Endothelial cell (in vitro differentiated cells): ENCODE results near the gene CTSS. TPM values are rescaled to one million over a fixed set of nuclear protein-coding genes. Genes with fewer than 3 reads are reported as not detected.
"Not testable (repeated sequence)": the region's sequence is repeated elsewhere in the genome, so short reads cannot be mapped to it uniquely, and the experiment has no call there.

ENCODE experiments used
- DNase-seq: peaks from one replicate; pipeline ENCODE4 v3.0.0; 2021; ENCODE audit warnings: low spot score
- H3K27ac Mint-ChIP-seq: one replicate; pipeline ENCODE4 v1.8.0; 2021; ENCODE audit warnings: mixed read lengths, inconsistent platforms; ENCODE audit not compliant: unreplicated experiment
- H3K27me3 Mint-ChIP-seq: one replicate; pipeline ENCODE4 v1.8.0; 2021; ENCODE audit warnings: mild to moderate bottlenecking, moderate library complexity, mixed read lengths, inconsistent platforms; ENCODE audit not compliant: unreplicated experiment
- H3K36me3 Mint-ChIP-seq: one replicate; pipeline ENCODE4 v1.8.0; 2021; ENCODE audit warnings: mild to moderate bottlenecking, low read depth, mixed read lengths, inconsistent platforms; ENCODE audit not compliant: unreplicated experiment
- H3K4me1 Mint-ChIP-seq: one replicate; pipeline ENCODE4 v1.8.0; 2021; ENCODE audit warnings: mild to moderate bottlenecking, mixed read lengths, inconsistent platforms; ENCODE audit not compliant: unreplicated experiment
- H3K4me3 Mint-ChIP-seq: one replicate; pipeline ENCODE4 v1.8.0; 2021; ENCODE audit warnings: mild to moderate bottlenecking, mixed read lengths, inconsistent platforms; ENCODE audit not compliant: unreplicated experiment
- H3K9me3 Mint-ChIP-seq: one replicate; pipeline ENCODE4 v1.8.0; 2021; ENCODE audit warnings: mixed read lengths, inconsistent platforms; ENCODE audit not compliant: unreplicated experiment
- CTCF ChIP-seq: fragments of 200-600 bp; sonication (generic); IDR thresholded peaks from one replicate; pipeline ENCODE4 v1.5.0; 2021; ENCODE audit warnings: antibody characterized with exemption; ENCODE audit not compliant: unreplicated experiment
- total RNA-seq: library from RNA; stranded (reverse); fragmentation: NEBNext Ultra II Directional; extraction: Animal tissue kit (Norgen Biotek cat#: 25700); gene quantifications from one replicate; pipeline ENCODE4 v1.2.1, GENCODE V29; 2021; ENCODE audit not compliant: unreplicated experiment

The CTSS gene
- total RNA-seq, 1 donor from 2014 or later: 0.33 TPM

- Mint-ChIP-seq H3K9me3 (peaks cover 3% of the 10 kb centered on the region), H3K36me3 (peaks cover 6% of the 10 kb centered on the region), H3K27ac (no peak overlapping the region), H3K27me3 (peaks cover 3% of the 10 kb centered on the region), H3K4me3 (no peak overlapping the region), H3K4me1 (peaks cover 5% of the 10 kb centered on the region)
- TF ChIP-seq CTCF: no peak
- DNase-seq: no peak
Observed at GRCh38 chr1:150777544-150777943, 12.0 kb upstream of the CTSS start.

DNA sequence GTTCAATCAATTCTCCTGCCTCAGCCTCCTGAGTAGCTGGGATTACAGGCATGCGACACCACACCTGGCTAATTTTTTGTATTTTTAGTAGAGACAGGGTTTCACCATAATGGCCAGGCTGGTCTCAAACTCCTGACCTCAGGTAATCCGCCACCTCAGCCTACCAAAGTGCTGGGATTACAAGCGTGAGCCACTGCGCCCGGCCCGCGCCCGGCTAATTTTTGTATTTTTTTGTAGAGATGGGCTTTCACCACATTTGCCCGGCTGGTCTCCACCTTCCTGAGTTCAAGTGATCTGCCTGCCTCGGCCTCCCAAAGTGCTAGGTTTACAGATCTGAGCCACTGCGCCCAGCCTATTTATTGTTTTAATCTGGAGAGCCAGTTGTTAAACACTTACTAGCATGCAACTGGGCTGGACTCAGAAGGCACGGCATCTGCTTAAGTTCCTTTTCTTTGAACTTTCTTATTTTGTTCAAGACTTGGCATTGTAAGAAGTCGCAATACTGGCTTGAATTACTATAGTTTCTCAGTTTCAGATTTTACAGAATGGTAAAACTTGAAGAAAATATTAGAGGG is 10.4 kb upstream of the CTSS start:
- DNase-seq, H3K9me3 Mint-ChIP-seq, H3K27ac Mint-ChIP-seq, H3K36me3 Mint-ChIP-seq, H3K4me3 Mint-ChIP-seq, H3K27me3 Mint-ChIP-seq: not testable (repeated sequence)
- peaks cover 10% of the 10 kb centered on the region for H3K4me1 Mint-ChIP-seq

- H3K4me3 Mint-ChIP-seq: no peak overlapping the region
- peaks cover 10% of the 10 kb centered on the region for H3K4me1 Mint-ChIP-seq
- peaks cover 3% of the 10 kb centered on the region for H3K27me3 Mint-ChIP-seq
- no peak for DNase-seq
- H3K36me3 Mint-ChIP-seq: peaks cover 3% of the 10 kb centered on the region
- no peak overlapping the region for H3K27ac Mint-ChIP-seq
- no peak for TF ChIP-seq CTCF
- H3K9me3 Mint-ChIP-seq: peaks cover 2% of the 10 kb centered on the region
Observed at GRCh38 chr1:150775276-150775675, 9.7 kb upstream of the CTSS start.

- H3K4me1 Mint-ChIP-seq: peaks cover 7% of the 10 kb centered on the region
- TF ChIP-seq CTCF: no peak
- no peak for DNase-seq
- peaks cover 3% of the 10 kb centered on the region for H3K27me3 Mint-ChIP-seq
- no peak overlapping the region for H3K27ac Mint-ChIP-seq
- no peaks in the 10 kb centered on the region for H3K36me3 Mint-ChIP-seq
- H3K4me3 Mint-ChIP-seq: no peak overlapping the region
- no peaks in the 10 kb centered on the region for H3K9me3 Mint-ChIP-seq
Observed at GRCh38 chr1:150772326-150772725, 6.7 kb upstream of the CTSS start.

DNA sequence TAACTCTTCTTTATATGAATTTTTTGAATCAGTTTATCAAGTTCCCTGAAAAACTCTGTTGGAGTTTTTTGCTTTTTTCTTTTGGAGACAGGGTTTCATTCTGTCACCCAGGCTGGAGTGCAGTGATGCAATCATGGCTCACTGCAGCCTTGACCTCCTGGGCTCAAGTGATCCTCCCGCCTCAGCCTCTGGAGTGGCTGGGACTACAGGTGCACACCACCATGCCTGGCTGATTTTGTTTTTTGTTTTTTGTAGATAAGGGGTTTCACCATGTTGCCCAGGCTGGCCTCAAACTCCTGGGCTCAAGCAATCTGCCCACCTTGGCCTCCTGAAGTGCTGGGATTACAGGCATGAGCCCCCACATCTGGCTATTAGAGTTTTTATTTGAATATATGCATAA is 2.1 kb upstream of the CTSS start:
- not testable (repeated sequence) for H3K4me1 Mint-ChIP-seq, H3K27me3 Mint-ChIP-seq, H3K36me3 Mint-ChIP-seq, DNase-seq, H3K27ac Mint-ChIP-seq, H3K4me3 Mint-ChIP-seq, H3K9me3 Mint-ChIP-seq

DNA sequence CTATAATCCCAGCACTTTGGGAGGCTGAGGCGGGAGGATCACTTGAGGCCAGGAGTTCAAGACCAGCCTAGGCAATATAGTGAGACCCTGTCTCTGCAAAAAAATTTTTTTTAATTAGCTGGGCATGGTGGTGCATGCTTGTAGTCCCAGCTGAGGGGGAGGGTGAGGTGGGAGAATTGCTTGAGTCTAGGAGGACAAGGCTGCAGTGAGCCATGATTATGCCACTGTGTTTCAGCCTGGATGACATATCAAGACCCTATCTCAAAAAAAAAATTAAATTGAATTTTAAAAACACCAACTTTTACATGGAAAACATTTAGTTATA is 361 bp upstream of the CTSS start:
- not testable (repeated sequence) for H3K4me1 Mint-ChIP-seq, H3K4me3 Mint-ChIP-seq, H3K27me3 Mint-ChIP-seq, H3K27ac Mint-ChIP-seq, H3K36me3 Mint-ChIP-seq, H3K9me3 Mint-ChIP-seq, DNase-seq
